Left forelimb (tissue), 1 donor: Measurements from ENCODE around the gene WASF3.
A peak's percentile ranks its signal among the peaks of the same experiment; 100 is the strongest.

Experiments
- DNase-seq: peaks from one replicate; pipeline ENCODE4 v3.0.0-alpha.2; 2018; ENCODE audit warnings: low spot score

Gene WASF3

DNA sequence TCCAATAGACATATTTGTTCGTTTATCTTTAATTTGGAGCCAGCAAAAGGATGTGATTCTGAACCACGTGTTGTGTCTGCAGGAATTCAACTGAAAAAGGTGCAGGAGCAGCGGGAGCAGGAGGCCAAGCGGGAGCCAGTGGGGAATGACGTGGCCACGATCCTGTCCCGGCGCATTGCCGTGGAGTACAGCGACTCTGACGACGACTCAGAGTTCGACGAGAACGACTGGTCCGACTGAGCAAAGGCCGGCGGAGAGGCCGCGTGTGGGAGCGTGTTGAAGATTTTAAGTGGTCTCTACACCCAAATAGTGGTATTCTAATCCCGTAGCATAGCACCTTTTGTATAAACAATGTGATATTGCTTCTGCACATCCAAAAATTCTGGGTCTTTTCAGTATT, 128.1 kb downstream of the WASF3 start:
- no peak for DNase-seq

DNA sequence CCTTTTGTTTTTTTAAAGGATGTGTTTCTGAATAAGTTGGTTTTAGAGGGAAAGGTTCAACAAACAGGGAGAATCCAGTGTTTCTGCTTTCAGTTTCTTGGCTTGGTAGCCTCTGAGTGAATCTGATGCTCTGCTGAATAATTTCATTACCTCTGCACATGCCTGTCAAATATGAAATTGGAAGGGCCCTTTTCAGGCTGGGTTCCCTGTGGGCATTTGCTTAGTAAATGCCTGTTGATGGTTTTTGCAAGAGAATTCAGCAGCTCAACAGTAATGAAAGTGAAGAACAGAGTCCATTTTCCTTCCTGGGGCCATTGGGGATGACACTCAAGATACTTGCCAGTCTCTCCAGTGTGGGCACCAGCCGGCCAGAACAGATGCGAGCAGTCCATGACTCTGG, 128.8 kb downstream of the WASF3 start:
- DNase-seq, result no peak

DNA sequence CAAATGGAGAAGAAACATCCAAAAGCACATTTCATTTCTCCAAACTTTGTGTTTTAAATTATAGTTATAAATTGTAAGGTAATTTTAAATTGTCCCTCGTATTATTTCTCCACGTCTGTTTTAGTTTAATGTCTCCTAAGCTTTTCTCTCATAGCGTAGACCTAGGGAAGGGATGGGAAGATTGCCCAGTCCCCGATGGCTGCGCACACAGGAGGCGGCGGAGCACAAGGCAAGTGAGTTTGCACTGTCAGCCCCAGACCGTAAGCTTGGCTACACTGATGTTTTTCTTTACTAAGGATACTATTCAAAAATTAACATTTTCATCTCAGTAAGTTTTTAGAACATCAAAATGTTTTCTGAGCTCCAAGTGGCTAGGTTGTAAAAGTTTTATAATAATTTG, 130.8 kb downstream of the WASF3 start:
- no peak for DNase-seq

DNA sequence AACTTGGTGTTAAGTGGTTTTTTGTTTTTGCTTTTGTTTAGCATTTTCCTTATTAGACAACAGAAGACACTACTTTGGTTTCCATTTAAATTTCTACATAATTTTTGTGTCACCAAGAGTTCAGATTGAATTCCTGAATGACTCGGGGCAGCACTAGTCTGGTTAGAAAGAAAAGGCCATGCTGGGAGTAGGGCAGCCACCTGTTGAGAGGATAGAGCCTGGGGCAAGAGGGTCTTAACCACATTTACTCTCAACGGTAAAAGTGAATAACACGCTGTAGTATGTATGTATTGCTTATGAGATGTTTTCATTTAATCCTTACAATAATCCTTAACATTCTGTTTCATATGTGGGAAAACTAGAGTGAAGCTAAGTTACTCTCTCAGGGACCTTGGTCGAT, 131.5 kb downstream of the WASF3 start:
- no peak for DNase-seq

DNA sequence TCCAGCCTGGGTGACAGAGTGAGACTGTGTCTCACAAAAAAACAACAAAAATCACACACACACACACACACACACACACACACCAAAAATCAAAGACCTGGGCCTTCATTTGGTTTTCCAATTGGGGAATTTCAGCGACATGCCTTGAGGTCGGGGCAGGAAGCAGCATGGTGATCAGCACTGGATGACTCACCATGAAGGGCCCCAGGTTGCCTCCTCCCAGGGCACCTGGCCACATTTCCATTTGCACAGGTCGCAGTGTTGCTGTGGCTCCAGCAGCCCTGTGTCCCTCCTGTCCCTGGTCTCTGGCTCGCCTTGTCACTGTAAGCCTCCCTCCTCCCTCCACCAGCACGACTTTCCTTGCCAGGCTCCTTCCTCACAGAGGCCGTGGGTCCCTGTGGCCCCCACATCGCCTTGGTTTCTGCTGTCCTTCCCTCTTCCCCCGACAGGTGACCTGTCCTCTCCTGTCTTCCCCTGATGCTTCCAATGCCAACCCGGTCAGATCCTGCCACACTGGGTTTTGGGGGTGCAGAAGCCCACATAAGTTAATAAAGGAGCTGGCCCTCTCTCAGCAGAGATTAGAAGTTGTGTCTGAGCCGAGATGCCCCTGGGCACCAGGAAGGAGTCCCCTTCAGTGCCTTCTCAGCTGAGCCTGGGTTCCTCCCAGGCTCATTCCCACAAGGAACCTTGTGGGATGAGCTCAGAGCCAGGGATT, 136.4 kb downstream of the WASF3 start:
- no peak for DNase-seq

DNA sequence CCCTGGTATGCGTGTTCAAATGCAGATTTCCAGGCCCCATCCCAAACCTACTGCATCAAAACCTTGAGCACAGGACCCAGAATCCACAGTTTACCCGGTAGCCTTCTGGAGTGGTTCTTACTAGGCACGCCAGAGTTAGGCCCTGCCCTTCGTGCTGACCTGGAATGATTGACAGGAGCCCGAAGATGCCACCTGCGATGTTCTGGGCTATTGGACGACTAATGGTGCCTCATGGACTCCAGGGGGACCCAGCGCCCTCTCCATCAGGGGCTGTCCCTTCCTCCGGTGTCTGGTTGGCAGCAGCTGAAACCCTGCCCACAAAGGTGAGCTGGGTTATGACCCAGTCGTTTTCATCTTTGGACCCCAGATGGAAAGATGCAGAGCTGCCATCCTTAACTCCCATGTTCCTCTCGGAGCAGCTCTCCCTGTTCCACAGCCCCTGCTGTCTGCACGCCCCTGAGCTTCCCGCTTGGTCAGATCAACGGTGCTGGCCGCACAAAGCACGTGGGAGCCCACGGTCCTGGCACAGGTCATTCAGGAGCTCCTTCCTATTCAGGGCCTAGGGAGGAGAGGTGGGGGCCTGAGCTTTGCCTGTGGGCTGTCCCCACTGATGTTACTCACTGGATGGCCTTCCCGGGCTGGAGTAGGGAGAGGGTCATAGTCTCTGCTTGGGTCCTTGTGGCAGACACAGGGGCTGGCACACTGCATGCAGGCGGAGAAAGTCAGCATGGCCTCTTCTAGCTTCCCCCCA, 137.3 kb downstream of the WASF3 start:
- no peak for DNase-seq

DNA sequence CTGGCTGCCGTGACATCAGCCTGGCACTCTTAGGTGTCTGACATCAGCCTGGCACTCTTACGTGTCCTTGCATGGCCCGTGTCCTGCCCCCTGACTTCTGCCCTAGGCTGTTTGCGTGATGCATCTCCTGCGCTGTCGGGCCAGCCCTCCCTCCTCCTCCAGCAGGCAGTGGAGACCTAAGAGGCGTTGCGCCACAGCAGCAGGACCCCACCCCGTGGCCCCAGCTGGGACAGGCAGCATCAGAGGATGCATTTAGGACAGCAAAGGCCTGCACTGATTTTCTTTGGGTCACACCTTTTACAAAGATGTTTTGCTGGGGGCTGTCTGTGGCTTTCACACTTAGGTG, 137.8 kb downstream of the WASF3 start:
- no peak for DNase-seq

DNA sequence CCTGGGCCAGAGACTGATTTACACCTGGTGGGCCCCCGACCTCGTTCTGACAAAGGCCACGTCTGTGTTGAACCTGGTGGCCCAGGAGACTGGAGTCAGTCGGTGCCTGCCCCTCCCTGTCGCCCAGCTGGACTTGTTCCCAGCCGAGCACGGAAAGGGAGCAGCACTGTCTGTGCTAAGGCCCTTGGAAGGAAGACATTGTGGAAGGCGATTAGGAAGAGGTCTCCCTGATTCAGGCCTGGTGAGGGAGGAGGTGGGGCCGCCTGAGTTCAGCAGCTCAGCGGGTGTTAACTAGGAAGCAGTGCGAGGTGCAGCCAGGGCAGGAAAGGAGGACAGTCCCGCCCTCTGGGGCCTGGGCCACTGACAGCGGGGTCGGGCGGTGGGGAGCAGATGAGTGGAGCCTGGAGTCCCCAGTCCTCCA, 138.4 kb downstream of the WASF3 start:
- no peak for DNase-seq

DNA sequence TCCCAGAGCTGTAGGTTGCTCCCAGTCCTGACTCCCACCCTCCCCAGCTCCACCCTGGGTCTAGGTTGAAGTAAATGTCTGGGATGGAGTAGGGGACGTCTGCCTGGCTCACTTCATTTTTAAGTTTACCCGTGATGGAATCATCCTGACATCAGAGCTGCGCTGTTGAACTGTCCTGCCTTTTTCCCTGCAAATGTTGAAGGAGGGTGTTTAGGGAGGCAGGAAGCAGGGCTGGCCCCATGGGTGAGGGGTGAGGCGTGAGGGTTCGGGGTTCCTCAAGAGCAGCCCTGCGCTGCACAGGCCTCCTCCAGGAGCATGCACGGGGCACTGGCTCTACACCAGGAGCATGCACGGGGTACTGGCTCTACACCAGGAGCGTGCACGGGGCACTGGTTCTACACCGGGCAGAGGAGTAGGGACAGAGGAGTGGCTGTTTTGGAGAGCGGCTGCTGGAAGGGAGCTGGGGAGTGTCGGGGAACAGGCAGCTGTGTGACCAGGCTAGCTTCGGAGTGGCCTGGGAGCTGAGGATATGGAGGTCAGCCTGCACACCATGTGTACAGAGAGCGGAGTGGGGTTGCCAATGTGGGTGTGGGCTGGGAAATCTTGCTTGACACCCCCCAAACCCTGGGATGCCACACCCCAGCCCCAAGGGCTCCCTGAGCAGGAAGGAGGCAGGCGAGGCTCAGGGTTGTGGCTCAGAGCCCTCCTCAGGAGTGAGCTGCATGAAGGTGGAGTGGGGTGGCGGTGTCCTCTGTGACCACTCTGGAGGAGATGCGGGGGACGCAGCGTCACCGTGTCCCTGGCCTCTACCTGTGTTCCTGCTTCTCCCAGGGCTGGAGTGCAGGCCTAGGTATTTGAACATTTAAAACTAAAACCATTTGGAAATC, 139.8 kb downstream of the WASF3 start:
- no peak for DNase-seq

DNA sequence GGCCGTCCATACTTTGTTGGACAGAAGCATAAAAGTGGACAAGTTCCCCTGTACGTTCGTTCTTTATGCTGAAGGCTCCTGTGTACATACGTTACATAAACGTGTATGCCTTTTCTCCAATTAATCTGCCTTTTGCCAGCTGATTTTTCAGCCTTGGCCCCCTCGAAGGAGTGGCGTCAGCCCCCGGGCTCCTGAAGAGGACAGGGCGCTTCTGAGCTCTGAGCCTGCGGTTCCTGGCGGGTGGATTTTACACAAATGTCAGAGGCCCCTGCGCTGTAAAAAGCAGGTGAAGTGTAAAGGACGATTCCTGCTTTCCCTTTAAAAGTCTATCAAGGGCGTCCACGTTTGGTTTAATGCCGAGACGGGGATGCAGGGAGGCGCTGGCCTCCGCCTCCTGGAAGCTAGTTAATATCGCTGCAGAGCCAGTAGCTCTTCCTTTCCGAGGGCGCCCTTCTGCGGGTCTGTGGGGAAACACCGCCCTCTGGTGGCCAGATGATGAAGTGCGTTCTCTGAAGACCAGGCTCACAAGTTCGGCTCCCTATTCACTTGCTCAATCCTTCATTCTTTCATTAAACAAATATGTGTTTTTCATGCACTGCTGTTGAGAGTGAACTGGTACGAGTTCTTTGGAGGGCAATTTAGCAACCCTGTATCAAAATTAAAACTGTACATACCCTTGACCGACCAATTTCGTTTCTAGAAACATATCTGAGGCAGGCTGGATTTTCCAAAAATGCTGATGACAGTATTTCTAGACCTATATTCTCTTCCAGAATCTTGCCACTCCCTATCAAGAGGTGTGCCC, 141.1 kb downstream of the WASF3 start:
- DNase-seq, result peak; percentile 92

DNA sequence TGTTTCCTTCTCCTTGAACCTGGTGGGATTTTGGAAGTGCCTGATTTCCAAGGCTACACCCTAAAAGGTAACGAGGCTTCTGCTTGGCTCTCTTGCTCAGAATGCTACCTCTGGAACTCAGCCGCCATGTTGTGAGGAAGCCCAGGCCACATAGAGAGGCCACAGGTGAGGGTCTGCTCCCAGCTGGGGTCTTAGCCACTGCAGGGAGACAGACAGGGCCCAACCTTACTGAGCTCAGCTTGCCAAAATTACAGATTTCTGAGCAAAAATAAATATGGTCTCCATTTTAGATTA, 141.7 kb downstream of the WASF3 start:
- DNase-seq, result no peak

DNA sequence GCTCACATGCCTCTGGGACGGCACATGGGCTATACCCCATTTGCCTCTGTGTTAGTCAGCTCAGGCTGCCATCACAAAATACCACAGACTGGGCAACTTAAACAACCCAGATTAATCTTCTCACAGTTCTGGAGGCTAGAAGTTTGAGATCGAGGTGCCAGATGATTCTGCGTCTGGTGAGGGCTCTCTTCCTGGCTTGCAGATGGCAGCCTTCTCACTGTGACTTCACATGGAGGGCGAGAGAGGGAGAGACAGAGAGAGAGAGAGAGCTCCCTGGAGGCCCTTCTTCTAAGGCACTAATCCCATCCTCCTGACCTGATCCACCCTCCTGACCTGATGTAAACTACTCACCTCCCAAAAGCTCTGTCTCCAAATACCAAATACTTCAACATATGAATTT, 148.1 kb downstream of the WASF3 start:
- DNase-seq, result no peak

DNA sequence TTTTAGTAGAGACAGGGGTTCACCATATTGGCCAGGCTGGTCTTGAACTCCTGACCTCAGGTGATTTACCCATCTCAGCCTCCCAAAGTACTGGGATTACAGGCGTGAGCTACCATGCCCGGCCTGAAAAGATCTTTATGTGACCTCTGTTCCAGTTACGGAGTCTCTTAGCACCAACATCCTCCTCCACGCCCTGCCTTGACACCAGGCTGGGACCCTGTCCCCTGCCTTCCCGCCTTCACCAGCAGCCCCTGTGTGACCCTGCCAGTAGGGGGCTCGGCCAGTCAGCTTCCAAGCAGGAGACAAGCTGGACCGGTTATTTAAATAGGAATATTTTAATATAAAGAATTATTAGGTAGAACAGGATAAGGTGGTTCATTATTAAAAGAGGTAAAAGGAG, 148.9 kb downstream of the WASF3 start:
- DNase-seq, result no peak

DNA sequence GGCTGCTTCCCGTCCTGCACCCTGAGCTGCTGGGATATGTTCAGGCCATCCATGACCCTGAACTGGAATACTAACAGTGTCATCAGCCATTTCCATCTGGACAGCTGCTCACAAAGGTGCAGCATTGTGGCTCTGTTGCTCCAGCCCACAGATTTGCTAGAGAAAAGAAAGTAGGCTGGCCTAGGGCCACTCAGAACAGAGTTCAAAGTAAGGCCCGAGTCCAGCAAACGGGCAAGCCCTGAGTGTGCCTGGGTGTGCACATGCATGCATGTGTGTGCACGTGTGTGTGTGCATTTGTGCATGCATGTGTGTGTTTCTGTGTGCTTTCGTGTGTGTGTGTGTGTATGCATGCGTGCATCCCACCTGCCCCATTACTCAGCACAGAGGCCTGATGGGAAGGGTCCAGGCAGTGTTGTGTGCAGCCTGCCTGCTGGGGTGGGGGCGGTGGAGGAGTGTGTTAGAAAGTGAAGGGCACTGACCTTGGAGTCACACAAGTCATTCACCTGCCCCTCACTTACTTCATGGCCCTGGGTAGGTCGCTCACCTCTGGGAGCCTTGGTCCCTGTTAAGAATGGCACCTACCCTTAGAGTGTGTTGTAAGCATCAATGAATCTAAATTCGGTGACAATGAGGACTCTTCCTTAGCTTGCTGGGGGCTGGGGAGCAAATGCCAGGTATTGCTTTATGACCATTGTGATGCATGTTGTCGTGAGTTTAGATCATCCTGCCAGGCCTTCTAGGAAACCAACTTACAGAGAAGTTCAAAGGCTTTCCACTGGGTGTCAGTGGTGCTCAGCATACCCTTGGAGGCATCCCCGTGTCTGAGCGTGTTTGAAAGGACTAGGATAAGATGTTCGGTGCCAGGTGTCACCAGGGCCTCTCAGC, 149.9 kb downstream of the WASF3 start:
- DNase-seq, result no peak

DNA sequence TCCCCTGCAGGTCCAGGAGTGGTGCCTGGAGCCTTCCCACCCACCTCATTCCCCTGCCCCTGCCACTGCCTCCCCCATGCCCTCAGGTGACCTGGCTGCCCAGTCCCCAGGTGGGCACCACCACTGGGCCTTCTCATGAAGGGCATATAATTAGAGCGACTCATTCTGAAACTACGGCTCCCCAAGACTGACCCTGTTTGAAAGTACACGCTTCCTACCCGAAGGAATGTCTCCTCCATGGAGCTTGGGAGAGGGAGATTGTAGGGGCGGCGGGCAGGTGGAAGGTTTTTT, 150.5 kb downstream of the WASF3 start:
- DNase-seq, result no peak

DNA sequence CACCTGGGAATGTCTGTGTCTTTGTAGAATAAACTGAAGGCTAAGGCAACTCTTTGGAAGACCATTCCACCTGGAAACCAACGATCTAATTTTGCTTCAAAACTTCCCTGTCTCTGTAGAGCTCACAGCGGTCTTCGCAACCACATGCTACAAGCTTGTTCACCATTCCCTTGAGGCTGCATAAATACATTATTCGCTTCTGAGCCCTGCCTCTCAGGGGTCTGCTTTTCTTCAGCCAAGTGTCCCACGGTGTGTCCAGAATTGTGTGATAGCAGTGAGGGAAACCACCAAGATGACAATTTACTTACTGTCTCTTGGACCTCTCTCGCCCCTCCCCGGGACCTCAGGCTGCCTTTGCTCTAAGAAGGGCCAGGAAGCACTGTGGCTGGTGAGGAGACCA, 152.0 kb downstream of the WASF3 start:
- DNase-seq, result no peak

DNA sequence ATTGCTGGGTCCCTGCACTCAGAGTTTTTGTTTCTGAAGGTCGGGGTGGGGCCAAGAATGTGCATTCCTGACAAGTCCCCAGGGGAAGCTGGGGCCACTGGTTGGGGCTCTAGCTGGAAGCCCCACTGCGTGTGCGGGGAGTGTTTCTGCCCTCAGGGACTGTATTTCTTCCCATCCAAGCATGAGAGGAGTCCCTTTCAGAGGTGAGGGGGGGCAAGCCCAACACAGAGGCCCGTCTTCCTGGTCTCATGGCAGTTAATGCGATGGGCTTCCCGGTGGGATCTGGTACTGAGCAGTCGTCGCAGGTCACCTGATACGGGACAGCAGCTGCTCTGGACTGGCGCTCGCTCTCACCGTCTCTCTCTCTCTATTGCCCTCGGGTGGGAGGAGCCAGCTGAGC, 152.7 kb downstream of the WASF3 start:
- DNase-seq, result no peak

DNA sequence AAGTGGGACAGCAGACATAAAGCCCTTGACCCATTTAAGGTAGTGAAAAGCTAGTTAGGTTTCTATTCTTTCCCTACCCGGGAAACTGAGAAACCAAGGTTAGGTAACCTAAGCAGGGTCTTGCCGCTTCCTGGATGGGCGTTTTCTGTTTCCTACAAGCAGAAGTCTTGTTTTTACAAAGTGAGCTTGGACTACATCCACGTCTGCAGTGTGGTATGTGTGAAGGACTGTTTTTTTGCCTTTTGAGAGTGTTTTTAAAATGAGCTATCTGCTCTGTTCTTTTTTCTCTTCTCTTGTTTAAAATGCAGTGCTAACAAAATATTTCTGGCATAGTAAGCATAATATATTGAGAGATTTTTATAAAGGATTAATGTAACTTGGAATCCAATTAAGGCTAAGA, 153.7 kb downstream of the WASF3 start:
- no peak for DNase-seq

DNA sequence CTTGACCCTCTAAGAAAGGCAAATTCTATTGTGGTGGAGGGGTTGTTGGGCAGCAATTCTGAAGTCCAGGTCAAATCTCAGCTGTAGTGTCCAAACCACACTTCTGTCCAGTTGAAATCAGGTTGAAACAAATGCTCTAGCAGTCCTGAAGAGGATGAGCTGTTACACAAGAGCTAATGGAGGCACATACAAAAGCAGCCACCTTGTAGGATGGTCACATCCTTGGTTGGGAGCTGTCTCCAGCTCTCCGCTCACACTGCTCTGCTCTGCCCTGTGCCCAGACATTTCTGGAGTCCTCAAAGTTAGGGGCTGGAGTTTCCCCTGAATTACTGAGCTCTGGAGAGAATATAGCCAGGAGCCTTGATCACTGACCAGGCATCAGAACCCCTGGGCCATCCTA, 155.9 kb downstream of the WASF3 start:
- DNase-seq, result no peak

DNA sequence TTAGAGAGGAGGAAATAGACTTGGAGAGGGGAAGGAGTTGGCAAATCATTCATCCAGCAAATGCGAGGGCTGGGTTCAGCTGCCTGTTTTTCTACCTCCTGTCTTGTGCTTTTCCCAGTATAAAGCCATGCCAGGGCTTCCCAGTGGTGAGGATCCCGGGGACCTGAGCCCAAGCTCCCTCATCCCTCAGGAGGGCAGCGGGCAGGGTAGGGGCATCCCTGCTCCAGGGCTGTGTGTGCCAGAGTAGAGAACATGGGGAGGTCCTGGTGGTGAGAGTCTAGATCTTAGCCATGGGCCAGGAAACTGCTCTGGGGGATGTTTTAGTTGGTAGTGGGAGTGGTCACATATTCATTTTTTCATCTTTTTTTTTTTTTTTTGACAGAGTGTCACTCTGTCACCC, 159.5 kb downstream of the WASF3 start:
- DNase-seq, result no peak

DNA sequence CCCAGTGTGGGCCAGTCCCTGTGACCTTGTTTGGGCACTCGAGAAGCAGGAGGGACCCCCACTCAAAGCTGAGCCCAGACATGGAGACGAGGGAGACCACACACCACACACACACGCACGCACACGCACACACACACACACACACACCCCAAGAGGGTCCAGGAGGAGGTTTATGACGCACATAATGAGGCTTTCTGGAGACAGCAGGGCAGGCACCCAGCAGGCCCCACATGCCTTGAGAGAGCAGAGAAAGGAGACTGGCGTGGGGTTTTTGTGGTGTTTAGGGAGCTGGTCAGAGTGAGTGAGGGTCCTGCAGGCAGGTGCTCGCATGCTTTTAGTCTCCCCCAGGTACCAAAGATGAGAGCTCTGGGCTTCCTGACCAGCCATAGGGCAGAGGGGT, 160.7 kb downstream of the WASF3 start:
- DNase-seq, result no peak

DNA sequence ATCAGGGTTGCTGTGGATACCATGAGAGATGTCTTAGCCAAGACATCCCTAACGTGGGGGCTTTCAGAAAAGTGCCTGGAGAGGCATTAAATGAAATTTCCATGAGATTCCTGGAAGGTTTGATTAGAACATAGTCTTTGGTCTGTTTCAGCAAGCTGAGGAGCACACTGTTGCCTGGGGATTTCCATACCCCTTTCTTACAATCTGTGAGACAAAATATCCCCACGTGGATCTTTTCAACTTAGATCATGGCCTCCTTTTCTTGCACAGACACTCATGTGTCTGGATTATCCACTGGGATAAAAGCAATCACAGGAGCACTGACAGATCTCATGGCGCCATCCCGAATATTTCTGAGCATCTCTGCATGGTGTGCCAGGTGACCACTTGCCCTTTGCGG, 161.4 kb downstream of the WASF3 start:
- no peak for DNase-seq
